Stimulated activated CD4-positive, alpha-beta T cell treated with anti-CD3 and anti-CD28 coated beads, Interleukin-1b, Interleukin-23, amount 100 ng/mL, for 48 hours (primary cell): Measurements from ENCODE around the gene AGPAT2.

Experiments
- DNase-seq: peaks from one replicate; pipeline ENCODE4 v3.0.0-alpha.2; 2020

The AGPAT2 gene

DNA sequence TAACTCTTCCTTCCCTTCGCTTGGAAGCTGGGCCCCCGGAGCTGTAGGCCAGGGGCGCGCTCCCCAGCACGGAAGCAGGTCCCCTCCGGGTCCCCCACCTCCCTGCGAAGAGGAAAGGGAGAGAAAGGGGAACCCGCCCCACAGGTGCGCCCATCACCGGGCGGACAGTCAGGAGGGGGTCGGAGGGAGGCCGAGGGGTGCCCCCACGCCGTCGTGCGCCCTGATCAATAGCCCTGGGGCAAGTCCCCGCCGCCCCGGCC is 793 bp downstream of the AGPAT2 start:
- no peak for DNase-seq

DNA sequence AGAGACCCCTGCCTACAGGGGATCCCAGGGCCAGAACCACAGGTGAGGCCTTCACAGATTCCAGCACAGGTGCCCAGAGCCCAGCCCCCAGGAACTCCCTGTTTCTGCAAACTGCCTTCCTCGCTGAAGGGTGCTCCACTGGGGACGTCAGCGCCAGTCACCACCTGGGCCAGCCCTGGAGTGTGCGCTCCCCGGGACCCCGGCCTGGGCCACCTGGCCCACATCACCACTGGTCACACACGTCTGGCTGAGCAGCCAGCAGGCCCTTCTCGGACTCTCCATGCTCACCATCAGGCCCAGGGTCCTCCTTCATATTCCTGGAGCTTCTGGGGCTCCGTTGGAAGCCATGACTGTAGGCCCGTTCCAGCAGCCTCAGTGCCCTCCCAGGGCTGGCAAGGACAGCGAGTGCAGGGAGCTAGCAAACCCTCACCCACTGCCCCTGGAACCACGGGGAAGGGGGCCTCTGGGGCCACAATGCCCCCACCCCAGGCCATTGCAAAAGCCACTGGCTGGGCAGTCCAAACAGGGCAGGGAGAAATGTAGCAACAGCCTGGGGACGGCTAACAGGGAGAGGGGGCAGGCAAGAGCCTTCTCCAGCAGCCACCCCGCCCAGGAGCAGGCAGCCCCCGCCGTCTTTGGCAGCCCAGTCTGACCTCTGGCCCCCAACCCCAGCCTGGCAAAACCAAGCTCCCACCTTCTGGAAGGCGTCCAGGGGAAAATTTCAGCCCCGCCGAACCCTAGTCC is 1.3 kb downstream of the AGPAT2 start:
- DNase-seq = no peak

DNA sequence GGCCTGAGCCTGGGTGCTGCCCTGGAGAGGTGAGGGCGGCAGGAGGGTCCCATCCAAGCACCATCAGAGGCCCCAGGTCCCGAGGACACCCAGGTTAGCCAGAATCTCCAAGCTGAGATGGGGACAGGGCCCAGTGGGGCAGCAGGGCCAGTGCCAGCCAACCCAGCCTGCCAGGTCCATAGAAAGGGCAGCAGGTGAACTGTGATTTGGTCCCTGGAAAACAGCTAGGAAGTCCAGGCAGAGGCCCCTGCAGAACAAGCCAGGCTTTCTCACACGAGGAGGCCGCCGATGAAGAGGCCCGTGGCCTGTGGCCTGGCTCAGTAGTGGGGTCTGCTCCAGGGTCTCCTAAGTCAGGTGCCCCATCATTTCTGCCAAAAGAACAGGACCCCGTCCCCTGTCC is 2.0 kb downstream of the AGPAT2 start:
- no peak for DNase-seq

DNA sequence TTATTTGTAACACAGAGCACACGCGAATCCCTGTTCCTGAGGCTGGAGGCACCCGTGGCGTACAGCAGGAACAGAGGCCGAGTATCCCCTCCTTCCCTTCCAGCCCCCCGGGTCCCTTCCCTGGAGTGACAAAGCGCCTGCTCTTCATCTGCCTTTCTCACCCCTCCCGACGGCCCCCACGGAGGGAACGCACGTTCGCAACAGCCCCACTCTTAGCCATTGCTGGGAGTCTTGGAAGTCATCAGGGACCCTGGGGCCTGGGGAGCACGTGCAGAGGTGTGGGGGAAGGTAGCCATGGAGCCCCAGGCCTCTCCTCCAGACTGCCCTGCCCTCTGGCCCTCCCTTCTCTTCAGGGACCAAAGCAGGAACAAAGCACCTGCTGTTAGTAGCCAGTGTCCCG is 2.5 kb downstream of the AGPAT2 start:
- no peak for DNase-seq

DNA sequence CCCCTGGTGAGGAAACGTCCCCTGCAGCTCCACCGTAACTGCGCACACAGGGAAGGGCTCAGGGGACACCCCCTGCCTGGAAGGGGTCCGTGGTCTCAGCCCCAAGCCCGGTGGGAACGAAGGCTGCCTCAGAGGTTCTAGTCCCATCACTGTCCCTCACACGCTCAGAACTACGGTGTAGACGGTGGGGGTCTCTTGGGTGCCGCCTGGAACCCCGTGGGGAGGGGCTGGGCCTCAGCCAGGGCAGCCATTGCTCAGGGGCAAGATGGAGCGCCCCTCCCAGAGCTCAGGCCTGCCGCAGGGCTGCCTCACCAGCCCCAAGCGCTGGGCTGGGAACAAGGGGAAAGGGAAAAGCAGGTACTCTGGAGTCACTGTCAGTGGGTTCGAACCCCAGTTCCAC is 2.9 kb downstream of the AGPAT2 start:
- no peak for DNase-seq

DNA sequence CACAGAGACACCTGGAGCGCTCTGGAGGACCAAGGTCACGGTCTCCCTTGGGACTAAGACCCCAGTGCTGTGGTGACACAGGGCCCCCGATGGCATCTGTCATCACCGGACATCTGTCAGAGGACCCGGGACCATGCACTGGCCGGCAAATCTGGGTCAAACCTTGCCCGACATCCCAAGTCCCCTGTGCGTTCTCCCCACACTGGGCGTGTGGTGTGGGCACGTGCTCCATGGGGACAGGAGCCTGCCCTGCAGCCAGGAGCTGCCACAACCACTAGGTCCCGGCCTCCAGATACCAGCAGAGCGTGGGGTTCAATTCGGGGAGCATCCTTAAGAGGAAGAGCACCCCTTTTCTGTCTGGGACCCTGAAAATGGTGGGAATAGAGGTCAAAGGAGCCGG is 3.5 kb downstream of the AGPAT2 start:
- DNase-seq = no peak

DNA sequence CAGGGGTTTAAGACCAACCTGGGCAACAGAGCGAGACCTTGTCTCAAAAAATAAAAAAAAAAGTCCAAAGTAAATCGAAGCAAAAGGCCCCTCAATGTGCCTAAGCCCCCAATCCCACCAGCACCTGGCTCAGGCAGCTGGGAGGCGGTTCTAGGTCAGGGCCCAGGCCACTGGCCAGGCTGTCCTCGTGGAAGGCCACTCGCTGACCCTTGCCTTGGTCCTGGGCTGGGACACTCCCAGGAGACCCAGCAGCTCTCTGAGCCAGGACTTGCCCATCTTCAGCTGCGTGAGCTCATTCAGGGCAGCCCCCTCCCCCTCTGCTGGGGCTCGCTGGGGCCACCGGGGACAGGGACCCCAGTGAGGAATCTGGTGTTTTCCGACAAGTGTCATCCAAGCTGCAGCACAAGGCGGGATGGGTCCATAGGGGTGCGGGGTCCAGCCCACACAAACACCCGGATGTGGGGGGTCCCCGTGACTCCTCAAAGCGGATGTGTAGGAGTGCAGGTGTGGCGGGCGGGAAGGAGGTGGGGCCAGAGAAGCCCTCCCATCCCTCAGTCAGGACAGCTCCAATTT is 4.0 kb downstream of the AGPAT2 start:
- DNase-seq = no peak

DNA sequence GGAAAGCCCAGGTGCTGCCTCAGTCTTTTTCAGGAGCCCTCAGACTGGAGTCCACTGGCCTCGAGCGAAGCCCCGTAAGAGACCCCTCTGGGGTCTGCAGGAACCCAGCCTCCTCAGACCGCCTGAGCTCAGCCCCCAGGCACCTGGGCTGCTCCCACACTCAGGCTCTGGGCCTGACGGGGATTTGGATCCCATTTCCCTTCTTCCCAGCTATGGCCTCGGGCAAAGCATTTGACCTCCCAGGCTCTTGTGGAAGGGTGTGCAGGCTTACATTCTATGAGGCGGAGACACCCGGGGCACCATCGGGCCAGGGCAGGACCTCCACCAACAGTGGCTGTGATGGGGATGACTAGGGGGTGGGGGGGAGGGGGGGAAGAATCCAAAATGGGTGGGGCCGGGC is 4.5 kb downstream of the AGPAT2 start:
- DNase-seq = no peak

DNA sequence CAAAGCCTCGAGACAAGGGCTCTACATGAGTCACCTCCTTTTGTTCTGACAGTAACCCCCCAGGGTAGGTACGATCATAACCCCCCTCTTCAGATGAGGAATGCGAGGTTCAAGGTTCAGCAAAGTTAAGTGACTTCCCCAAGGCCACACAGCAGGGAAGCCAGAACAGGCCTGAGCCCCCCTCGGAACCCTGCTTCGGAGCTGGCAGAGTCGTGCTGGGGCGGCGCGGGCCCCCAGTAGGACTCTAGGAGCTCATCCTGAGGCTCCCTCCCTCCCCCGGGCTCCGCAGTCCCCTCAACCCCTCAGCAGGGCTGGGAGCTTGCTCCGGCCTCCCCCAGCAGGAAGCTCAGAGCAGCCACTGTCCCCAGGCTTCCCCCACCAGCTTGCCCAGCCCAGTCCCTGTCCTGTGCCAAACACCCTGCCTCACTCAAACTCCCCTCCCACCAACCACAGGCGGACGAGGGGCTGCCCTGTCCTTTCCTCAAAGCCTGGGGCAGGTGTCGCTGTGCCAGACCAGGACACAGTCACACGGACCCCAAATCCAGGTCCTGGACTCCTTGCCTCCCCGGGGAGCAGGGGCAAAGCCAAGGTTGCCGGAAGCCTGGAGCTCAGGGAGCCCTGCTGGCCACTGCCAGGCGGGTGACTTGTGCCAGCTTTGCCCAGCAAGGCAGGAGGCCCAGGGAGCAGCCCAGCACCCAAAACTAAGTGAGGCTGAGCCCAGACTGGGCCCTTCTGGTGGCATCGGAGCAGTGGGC is 5.1 kb downstream of the AGPAT2 start:
- no peak for DNase-seq

DNA sequence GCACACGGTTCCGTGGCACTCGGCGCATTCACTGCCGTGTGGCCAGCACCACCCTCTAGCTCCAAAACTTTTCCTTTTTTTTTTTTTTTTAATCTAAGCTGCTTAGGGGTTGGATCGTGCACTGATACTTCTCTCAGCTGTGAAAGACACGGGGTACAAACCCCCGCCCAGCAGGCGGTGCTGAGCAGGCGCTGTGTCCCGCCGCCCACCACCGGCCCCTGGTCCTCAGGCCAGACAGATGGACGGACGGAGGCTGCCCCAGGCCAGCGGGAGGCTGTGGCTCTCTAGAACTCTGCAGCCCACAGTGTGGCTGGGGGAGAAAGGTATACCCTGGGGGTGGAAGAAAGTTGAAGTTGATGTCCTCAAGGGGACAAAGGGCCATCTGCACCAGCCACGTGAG is 6.2 kb downstream of the AGPAT2 start:
- no peak for DNase-seq

DNA sequence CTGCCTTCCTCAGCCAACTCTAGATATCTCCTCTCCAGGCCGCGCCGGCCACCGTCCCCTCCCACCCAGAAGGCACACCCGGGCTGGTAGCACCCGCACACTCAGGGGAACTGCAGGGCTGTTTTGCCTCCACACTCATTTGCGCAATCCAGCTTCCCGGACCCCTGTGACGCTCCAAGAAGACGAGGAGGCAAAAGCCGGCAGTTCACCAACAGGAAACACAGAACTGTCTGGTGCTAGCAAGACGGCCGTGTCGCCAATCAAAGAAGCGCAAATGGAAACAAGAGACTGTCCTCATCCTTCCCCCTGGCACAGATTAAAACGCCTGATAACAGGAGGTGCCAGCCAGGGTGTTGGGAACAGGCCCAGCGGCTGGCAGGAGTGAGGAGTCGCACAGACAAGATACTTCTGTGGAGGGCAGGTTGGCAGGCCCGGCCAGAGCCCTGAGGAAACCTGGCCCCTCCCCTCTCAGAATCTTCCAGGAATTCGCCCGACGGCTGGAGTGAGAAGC is 7.8 kb downstream of the AGPAT2 start:
- no peak for DNase-seq

DNA sequence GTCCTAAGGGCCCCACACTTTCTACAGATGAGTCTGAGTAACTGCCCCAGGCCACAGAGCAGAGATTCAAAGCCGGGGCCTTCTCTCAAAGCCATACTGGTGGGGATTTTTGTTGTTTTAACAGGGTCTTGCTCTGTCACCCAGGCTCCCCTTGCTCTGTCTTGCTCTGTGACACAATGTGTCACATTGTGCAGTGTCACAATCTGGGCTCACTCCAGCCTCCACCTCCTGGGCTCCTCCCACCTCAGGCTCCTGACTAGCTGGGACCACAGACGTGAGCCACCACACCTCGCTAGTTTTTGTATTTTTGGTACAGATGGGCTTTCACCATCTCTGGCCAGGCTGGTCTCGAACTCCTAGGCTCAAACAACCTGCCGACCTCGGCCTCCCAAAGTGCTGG is 8.6 kb downstream of the AGPAT2 start:
- no peak for DNase-seq

DNA sequence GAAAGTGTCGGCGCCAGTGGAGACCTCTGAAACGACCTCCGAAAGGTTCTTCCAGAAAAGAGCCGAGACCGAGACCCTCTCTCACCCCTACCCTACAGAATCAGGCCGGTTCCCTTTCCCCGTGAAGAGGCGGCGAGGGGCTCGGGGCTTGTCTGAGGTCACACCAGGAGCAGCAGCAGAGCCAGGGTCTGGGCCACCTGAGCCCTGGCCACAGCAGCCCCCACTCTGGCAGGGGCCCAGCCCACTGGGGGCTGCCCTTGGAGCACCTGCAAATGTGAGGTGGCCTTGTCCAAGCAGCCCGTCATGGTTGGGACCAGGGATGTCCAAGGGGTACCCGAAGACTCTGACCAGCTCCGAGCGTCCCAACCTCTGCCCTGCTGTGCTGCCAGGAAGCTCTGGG is 9.2 kb downstream of the AGPAT2 start:
- no peak for DNase-seq

DNA sequence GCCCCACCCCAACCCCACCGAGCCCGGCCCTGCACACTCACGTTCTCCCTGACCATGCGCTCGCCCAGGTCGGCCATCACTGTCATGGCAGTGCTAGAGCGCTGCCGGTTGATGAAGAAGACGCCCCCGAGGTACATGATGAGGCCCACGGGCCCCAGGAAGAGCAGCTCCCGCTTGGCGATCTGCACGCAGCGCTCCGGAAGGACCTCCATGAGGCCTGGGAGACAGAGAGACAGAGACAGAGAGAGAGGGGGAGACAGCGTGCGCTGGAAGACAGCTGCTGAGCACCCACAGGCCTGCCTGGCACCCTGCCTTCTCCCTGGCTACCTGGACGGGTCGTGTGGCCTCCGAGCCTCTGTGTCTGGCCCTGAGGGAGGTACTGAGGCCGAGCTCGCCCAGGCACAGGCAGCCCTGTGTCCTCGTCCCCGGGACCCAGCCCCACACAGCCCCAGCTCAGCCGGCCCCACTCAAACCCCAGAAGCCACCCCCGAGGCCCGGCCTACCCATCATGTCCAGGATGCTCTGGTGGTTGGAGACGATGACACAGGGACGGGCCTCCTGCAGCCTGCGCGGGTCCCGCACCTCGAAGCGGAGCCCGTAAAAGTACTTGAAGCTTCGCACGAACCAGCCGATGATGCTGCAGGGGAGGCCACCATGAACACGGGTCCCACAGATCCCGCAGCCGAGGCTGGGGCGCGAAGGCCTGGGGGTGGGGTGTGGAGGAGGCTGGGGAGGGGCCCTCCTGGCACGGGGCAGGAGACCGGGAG is 10.2 kb downstream of the AGPAT2 start:
- no peak for DNase-seq

DNA sequence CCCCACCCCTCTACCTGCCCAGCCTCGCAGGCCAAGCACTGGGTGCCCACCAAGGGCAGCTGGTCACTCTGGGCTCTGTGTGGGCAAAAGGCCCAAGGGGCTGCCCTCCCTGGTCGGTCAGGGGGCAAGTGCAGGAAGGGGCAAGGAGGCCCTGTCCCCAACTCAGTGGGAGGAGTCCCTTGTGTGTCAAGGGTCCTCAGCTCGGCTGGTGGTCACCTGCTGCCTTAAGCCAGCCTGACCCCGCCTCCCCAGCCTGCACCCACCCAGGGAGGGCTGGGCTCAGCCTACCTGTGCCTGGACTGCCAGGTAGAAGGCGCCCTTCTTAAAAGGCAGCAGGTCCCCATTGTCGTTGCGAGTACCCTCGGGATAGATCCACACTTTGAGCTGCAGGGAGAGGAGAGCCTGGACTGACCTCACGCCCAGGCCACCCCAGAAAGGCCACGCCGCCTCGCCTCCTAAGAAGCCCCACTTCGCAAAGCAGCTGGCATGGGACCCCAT is 10.9 kb downstream of the AGPAT2 start:
- no peak for DNase-seq

DNA sequence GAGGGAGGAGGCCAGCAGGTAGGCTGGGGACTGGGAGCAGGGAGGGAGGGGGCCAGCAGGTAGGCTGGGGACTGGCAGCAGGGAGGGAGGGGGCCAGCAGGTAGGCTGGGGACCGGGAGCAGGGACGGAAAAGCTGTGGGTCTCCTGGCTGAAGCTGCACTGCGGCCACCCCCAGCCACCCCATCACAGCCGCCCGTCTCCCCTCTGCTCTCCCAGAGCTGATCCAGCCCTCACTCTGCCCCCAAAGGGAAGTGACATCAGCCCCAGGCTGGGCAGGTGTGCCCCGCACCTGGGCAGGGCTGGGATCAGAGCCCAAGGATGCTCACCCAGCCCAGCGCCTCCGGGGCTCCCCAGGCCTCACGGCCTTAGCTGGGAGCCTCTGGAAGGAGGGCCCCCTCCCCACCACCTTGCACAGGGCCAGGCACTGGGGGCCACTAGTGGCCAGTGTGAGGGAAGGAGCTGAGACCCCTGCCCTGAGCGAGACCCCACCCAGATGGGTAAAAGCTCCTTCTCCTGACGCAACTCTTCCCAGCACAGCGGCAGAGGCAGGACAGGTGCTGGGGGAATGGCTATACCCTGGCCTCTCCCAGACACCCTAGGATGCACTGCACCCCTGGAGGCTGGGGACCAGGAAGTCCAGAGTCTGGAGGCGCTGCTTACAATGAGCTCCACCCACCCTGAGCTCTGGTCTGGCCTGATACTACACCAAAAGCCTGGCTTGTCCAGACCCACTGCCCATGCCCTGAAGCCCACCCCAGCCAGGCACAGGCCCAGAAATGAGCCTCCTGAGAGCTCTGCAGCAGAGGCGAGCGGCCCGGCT is 11.6 kb downstream of the AGPAT2 start:
- DNase-seq = no peak

DNA sequence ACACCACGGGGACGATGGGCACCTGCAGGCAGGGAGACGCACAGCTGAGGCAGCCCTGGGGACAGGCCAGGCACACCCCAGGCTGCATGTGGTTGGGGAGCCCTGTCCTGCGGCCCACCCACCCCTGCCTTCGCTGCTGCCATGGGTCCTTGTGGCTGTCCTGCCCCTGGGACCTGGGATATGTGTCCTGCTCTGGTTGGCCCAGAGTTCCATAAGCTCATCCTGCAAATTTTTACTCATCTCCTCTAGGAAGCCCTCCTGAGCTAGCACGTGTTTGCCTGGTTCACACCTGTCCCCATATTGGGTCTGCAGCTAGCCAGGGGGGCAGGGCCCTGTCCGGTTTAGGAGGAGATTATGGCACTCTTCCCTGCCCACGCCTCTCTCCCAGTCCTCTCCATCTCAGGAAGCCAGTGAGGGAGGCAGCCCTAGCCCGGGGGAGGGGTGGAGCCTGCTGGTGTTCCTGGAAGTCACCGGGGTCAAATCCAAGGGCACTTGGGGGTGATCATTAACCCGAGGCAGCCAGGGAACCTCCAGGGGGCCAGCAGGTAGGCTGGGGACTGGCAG is 12.4 kb downstream of the AGPAT2 start:
- no peak for DNase-seq

DNA sequence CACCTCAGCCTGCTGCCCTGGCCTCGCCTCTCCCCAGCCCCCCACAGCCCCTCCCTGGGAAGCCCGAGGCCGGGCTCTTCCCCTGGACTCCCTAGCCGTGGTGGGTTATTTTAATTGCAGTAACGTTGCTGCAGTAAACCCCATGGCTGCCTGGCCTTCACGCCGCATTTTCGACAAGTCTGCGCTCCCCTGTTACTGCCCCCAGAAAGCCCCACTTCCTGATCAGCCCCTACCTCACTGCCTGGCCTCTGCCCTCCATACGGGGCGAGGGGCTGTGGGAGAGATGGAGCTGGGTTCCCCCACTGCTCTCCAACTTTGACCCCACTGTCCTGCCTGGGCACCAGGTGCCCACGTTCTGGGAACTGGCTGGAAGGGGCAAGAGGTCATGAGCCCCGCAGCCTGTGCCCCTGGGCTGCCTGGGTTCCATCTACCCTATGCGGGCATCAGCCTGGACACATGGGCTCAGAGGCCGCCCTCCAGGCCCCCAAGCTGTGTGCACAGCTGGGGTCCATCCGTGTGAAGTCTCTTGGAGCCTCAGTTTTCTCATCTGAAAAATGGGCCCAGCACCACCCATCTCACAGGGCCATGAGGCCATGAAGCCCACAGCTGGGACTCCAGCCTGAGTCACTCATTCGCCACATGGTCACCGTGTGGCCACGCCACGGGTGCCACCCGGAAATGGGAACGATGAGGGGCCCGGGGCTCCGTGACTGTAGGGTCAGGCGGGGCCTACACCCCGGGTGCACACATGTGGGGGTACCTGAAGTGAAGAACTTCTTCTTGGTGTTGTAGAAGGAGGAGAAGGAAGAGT is 13.1 kb downstream of the AGPAT2 start:
- no peak for DNase-seq

DNA sequence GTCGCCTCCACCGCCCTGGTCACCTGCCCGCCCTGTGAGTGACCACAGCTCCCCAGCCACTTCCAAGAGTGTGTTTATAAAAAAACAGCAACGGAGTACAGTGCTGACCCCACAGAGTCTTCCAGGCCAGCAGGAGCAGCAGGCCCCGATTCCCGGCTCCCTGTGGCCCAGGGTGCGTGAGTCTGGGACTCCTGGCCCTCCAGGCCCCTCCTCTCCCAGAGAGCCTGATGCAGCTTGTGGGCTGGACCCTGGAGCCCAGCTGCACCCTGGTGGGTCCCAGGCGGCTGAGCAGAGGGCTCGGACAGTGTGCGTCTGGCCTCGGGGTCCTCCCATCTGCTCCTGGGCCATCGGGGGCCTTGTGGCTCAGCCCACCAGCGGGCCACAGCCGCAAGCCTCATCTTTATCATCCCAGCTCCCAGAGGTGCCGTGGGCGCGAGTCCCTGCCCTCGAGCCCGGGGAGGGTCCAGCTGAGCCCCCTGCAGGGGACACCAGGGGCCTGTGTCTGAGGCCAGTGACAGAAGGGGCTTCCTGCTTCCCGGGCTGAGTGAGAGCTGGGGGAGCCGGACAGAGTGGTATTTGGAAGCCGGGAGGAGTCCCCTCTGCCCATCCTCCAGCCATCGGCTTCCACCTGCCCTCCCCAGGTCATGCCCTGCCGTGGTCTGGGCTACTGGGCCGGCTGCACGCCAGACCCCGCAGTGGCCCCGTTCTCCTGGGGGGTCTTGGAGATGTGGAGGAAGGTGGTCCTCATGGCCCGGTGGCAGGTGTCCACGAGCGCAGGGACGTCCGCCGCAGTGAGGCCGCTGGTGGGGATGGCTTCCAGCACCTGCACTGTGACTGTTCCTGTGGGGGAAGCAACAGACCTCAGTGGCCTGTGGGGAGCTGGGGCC is 13.9 kb downstream of the AGPAT2 start:
- no peak for DNase-seq

DNA sequence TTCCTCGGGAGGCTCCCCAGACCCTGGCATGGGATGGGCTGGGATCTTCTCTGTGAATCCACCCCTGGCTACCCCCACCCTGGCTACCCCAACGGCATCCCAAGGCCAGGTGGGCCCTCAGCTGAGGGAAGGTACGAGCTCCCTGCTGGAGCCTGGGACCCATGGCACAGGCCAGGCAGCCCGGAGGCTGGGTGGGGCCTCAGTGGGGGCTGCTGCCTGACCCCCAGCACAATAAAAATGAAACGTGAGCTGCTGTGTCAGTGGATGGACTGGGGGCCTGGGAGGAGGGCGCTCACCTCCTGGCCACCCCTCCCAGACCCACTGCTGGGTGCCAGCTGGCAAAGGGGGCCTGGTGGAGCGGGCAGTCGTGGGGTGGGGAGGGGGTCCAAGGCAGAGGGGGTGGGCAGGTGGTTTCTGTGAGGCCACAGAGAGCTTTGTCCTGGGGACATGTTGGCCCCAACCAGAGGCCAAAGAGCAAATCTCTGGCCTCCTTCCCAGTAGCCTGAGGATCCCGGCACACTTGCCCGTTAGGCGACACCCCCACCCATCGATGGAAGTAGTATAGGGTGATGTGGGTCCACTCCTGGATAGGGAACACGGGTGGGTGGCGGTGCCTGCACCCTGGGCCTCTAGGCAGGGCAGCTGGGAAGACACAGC is 14.7 kb downstream of the AGPAT2 start:
- DNase-seq = no peak
